Panc1 (cell line): ENCODE data around the gene KCNB1.

Experiments
- CTCF ChIP-seq: fragments of 450-650 bp; IDR thresholded peaks from 2 replicates; pipeline ENCODE4 v1.5.1; 2017; ENCODE audit warnings: mild to moderate bottlenecking
- POLR2AphosphoS5 ChIP-seq: IDR thresholded peaks from 2 replicates; pipeline ENCODE4 v1.6.1; 2012; ENCODE audit warnings: mild to moderate bottlenecking, low read depth, low read length, moderate library complexity
- REST ChIP-seq, 2 experiments: IDR thresholded peaks; 2 replicates each; pipeline ENCODE4 v1.6.1; 2011 to 2012; ENCODE audit warnings: low read depth in 2 of 2, control low read depth in 1 of 2, low read length in 1 of 2, mild to moderate bottlenecking in 1 of 2, moderate library complexity in 1 of 2; ENCODE audit not compliant: insufficient read depth in 1 of 2
- SIN3A ChIP-seq: IDR thresholded peaks from 2 replicates; pipeline ENCODE4 v1.6.1; 2012; ENCODE audit warnings: low read depth, mild to moderate bottlenecking, low read length, moderate library complexity, borderline replicate concordance; ENCODE audit not compliant: insufficient read depth

- TF ChIP-seq CTCF (no peak), SIN3A (no peak), POLR2AphosphoS5 (no peak), REST (IDR thresholded peaks at IDR 0.05; ENCODE audit: insufficient read depth in 1 of 2, low read depth in 2 of 2, low read length in 1 of 2) (no peak)
Measured at GRCh38 chr20:49515586-49515985, 33.1 kb upstream of the KCNB1 start.
